Measurements from ENCODE around the gene YKT6.
A peak's percentile ranks its signal among the peaks of the same experiment; 100 is the strongest.

Gene YKT6

GRCh38 chr7:44232901-44233715 lies 32.3 kb downstream of the YKT6 start:
- ATAC-seq: no peak
- no peak for DNase-seq

- no peak for ATAC-seq
- DNase-seq: no peak
These were observed 34.3 kb downstream of the YKT6 start for GRCh38 chr7:44235066-44235465.

- no peak for DNase-seq
- ATAC-seq: no peak
These were observed 35.0 kb downstream of the YKT6 start for GRCh38 chr7:44235582-44236332.

GRCh38 chr7:44236333-44236728 lies 35.6 kb downstream of the YKT6 start:
- no peak for ATAC-seq
- DNase-seq: no peak

GRCh38 chr7:44237696-44238095 lies 36.9 kb downstream of the YKT6 start:
- ATAC-seq: no peak
- DNase-seq: no peak

GRCh38 chr7:44238116-44238695 lies 37.4 kb downstream of the YKT6 start:
- ATAC-seq (no peak), DNase-seq (no peak)

GRCh38 chr7:44239361-44239760 lies 38.6 kb downstream of the YKT6 start:
- no peak for ATAC-seq
- no peak for DNase-seq

- ATAC-seq (no peak), DNase-seq (no peak)
These were observed 39.6 kb downstream of the YKT6 start for GRCh38 chr7:44240376-44240775.

GRCh38 chr7:44240983-44241510 lies 40.3 kb downstream of the YKT6 start:
- peak; percentile 81 for ATAC-seq
- peak; percentile 67 for DNase-seq

- DNase-seq: no peak
- ATAC-seq: no peak
These were observed 41.3 kb downstream of the YKT6 start for GRCh38 chr7:44242091-44242490.

GRCh38 chr7:44244282-44244681 lies 43.5 kb downstream of the YKT6 start:
- DNase-seq: peak; percentile 64
- no peak for ATAC-seq

GRCh38 chr7:44246396-44247113 lies 45.8 kb downstream of the YKT6 start:
- DNase-seq: no peak
- ATAC-seq: no peak

GRCh38 chr7:44247868-44248651 lies 47.3 kb downstream of the YKT6 start:
- DNase-seq: no peak
- no peak for ATAC-seq

GRCh38 chr7:44249639-44250234 lies 49.0 kb downstream of the YKT6 start:
- no peak for DNase-seq
- ATAC-seq: no peak

GRCh38 chr7:44251269-44251668 lies 50.5 kb downstream of the YKT6 start:
- DNase-seq (no peak), ATAC-seq (no peak)

GRCh38 chr7:44251881-44252280 lies 51.1 kb downstream of the YKT6 start:
- DNase-seq (no peak), ATAC-seq (no peak)

- DNase-seq (no peak), ATAC-seq (no peak)
These were observed 55.7 kb downstream of the YKT6 start for GRCh38 chr7:44256459-44256858.

- no peak for DNase-seq
- no peak for ATAC-seq
These were observed 56.4 kb downstream of the YKT6 start for GRCh38 chr7:44257213-44257612.

- DNase-seq (peak; percentile 75), ATAC-seq (peak; percentile 94)
These were observed 57.0 kb downstream of the YKT6 start for GRCh38 chr7:44257618-44258422.

- DNase-seq: peak; percentile 22
- ATAC-seq: no peak
These were observed 57.6 kb downstream of the YKT6 start for GRCh38 chr7:44258423-44258760.
